Activated CD4-positive, alpha-beta T cell treated with anti-CD3 and anti-CD28 coated beads, Interleukin-2, amount 50 U/mL, for 16 hours (primary cell): ENCODE results near the gene COX6B1.
"Not testable (repeated sequence)": the region's sequence is repeated elsewhere in the genome, so short reads cannot be mapped to it uniquely, and the experiment has no call there.

ENCODE experiments used
- DNase-seq: peaks from one replicate; pipeline ENCODE4 v3.0.0-alpha.2; 2020

The COX6B1 gene

DNA sequence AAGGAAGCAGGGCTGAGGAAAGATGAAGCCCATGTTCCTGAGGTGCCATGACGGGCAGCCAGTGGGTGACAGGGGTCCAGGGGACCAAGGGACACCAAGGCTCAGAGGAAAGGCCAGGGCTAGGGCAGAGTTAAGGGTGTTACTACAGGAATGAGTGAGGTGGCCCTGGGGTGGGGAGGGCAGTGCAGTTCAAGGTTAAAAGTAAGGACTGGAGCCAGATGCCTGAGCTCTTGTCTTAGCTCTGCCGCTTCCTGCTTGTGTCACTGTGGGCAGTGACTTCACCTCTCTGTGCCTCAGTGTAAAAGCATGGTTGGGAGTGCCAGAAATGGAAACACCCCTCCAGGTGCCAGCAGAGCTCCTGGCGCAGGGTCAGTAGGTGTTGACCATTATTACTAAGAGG lies 11.5 kb upstream of the COX6B1 start:
- DNase-seq = no peak

DNA sequence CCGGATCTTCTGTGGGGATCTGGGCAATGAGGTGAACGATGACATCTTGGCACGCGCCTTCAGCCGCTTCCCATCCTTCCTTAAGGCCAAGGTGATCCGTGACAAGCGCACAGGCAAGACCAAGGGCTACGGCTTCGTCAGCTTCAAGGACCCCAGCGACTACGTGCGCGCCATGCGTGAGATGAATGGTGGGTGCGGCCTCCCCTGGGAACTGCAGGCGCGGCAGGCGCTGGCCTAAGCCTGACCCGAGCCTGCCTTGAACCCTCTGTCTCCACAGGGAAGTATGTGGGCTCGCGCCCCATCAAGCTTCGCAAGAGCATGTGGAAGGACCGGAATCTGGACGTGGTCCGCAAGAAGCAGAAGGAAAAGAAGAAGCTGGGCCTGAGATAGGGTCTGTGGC lies 11.0 kb upstream of the COX6B1 start:
- DNase-seq = no peak

DNA sequence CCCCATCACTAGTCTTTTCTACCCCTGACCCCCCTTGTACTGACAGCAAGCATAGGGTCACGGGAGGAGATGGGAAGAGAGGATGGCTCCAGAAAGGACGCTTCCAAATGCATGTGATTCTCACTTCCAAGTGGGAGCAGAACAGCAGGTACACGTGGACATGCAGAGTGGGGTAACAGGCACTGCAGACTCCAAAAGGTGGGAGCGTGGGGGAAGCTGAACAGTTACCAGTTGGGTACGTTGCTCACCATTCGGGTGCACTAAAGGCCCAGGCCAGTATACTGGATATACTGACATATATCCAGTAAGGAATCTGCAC lies 8.8 kb upstream of the COX6B1 start:
- DNase-seq = no peak

GRCh38 chr19:35639863-35640262 lies 8.3 kb upstream of the COX6B1 start:
- DNase-seq = no peak

- peak; percentile 35 for DNase-seq
These were observed 6.5 kb upstream of the COX6B1 start, which contains the start of gene ETV2 for GRCh38 chr19:35641515-35642151. ETV2 (plus strand) TSS chr19:35641745; CDS start chr19:35642461, 716 bp downstream.

- no peak for DNase-seq
These were observed 5.8 kb upstream of the COX6B1 start for GRCh38 chr19:35642312-35642711.

DNA sequence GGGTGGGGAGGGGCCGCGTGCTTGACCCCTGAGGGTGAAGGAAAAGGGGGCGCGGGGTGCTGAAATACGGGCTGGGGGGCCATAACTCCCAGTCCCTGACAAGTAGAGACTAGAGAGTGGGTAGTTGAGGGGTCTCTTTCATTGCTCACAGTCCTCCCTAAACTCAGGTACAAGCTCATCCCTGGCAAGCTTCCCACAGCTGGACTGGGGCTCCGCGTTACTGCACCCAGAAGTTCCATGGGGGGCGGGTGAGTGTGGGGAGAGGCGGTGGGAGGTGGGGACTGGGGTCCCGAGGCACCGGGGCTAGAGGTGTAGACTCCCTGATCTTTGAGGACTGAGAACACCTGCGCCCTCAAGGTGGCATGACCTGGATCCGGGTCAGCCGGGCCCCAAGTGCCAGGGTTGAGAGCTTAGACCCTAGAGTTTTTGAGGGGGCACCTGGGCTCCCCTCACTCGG lies 5.3 kb upstream of the COX6B1 start:
- no peak for DNase-seq

GRCh38 chr19:35643255-35644205 lies 4.6 kb upstream of the COX6B1 start:
- DNase-seq = peak; percentile 81

- peak; percentile 99 for DNase-seq
These were observed 3.7 kb upstream of the COX6B1 start for GRCh38 chr19:35644206-35644986.

- peak; percentile 83 for DNase-seq
These were observed 3.0 kb upstream of the COX6B1 start for GRCh38 chr19:35644987-35645679.

- DNase-seq = no peak
These were observed 2.2 kb upstream of the COX6B1 start for GRCh38 chr19:35645680-35646511.

DNA sequence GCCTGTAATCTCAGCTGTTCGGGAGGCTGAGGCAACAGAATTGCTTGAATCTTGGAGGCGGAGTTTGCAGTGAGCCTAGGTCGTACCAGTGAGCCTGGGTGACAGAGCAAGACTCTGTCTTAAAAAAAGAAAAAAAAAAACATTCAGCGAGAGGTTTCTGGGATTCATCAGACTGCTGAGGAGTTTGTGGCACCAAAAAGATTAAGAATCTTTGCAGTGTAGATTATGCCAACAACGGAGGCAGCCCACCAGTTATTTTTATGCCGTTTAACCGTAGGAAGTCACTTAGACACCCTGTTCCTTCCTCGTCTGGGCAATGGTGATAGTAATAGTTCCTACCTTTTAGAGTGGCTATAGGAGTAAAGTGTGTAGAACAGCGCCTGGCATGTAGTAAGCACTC lies 2.5 kb downstream of the COX6B1 start:
- no peak for DNase-seq

GRCh38 chr19:35654828-35655227 lies 6.7 kb downstream of the COX6B1 start:
- not testable (repeated sequence) for DNase-seq

- no peak for DNase-seq
These were observed 7.5 kb downstream of the COX6B1 start for GRCh38 chr19:35655600-35655999.

- DNase-seq = no peak
These were observed 8.6 kb downstream of the COX6B1 start for GRCh38 chr19:35656700-35657099.

DNA sequence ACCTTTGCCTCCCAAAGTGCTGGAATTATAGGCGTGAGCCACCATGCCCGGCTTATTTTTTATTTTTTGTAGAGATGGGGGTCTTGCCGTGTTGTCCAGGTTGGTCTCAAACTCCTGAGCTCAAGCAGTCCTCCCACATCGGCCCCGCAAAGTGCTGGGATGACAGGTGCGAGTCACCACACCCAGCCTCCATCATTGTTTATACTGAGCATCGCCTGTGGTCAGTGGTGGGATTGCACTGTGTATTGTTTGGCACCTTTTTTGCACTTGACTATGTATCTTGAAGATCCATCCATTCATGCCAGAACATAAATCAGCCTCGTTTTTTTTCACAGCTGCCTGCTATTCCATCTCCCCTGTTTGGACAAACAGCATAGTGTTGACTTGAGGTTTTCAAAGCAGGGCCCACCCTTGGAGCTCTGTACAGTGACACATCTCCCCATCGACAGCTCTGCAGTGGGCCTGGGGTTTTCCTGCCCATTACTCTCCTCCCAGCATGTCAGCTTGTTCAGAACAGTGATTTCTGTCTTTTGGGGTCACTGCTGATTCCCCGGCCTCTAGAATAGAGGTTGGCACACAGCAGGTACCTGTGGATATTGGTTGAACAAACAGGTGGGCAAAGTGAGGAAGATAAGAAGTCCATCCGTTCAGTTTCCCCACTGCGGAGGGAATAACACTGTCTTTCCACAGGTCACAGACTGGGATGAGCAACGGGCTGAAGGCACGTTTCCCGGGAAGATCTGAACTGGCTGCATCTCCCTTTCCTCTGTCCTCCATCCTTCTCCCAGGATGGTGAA lies 10.0 kb downstream of the COX6B1 start:
- DNase-seq = no peak

- no peak for DNase-seq
These were observed 13.8 kb downstream of the COX6B1 start for GRCh38 chr19:35661995-35662340.

GRCh38 chr19:35663981-35664380 lies 15.9 kb downstream of the COX6B1 start:
- no peak for DNase-seq

- DNase-seq = no peak
These were observed 17.0 kb downstream of the COX6B1 start for GRCh38 chr19:35665157-35665556.

DNA sequence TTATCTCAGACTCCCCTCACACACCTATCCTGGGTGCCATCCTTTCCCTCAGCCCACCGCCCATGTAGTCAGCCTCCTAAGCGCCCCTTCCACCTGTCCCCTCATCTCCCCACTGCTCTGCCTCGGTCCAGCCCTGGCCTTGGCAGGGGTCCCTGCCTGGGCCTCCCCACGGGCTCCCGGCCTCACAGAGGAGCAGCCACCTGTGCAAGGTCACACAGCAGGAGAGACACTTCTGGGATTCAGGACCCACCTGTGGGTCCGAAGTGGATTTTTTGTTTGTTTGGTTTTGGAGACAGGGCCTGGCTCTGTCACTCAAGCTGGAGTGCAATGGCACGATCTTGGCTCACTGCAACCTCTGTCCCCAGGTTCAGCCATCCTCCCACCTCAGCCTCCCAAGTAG lies 17.5 kb downstream of the COX6B1 start:
- DNase-seq = no peak
